IPS DF 6.9 (cell line): ENCODE results near the gene KCNAB2.

Source experiments
- DNase-seq: peaks from one replicate; pipeline ENCODE4 v3.0.0-alpha.2; 2013; ENCODE audit warnings: low read depth, low spot score
- H3K27ac ChIP-seq: one replicate; pipeline ENCODE4 v1.5.1; 2013; ENCODE audit warnings: low read length, control low read depth
- H3K27me3 ChIP-seq: 2 replicates; pipeline ENCODE4 v1.6.1; 2013; ENCODE audit warnings: mild to moderate bottlenecking, low read length; ENCODE audit not compliant: control insufficient read depth, insufficient read depth
- H3K36me3 ChIP-seq: 2 replicates; pipeline ENCODE4 v1.6.1; 2013; ENCODE audit warnings: low read length; ENCODE audit not compliant: control insufficient read depth, insufficient read depth
- H3K4me1 ChIP-seq: 2 replicates; pipeline ENCODE4 v1.6.1; 2013; ENCODE audit warnings: low read length; ENCODE audit not compliant: control insufficient read depth, insufficient read depth
- H3K4me3 ChIP-seq: 2 replicates; pipeline ENCODE4 v1.5.1; 2013; ENCODE audit warnings: mild to moderate bottlenecking, low read length
- H3K9me3 ChIP-seq: 2 replicates; pipeline ENCODE4 v1.6.1; 2013; ENCODE audit warnings: low read length, inconsistent platforms; ENCODE audit not compliant: control insufficient read depth, insufficient read depth
- WGBS: extraction: QIAGEN DNeasy Blood & Tissue Kit; methylation state at CpG from one replicate; pipeline ENCODE4 v1.1.7; 2013; ENCODE audit warnings: mixed read lengths, missing lambda C conversion rate; ENCODE audit not compliant: insufficient read length, insufficient coverage; 5-methylcytosine and 5-hydroxymethylcytosine counted together

Gene KCNAB2

GRCh38 chr1:6045561-6045960, at the start of gene KCNAB2:
KCNAB2 (plus strand) TSS chr1:6045888; CDS start chr1:6051537, 5,649 bp downstream.
- no CpG with 5 or more reads among the region's 15 CpGs for WGBS
- no peak within 1 kb of the TSS for H3K4me3 ChIP-seq
- no peak within 1 kb of the TSS for H3K27ac ChIP-seq
- DNase-seq: no peak
- H3K36me3 ChIP-seq: no peaks in the 10 kb centered on the region
- no peaks in the 10 kb centered on the region; the same call in 1 of the 2 replicates for H3K4me1 ChIP-seq
- no peaks in the 10 kb centered on the region for H3K9me3 ChIP-seq
- H3K27me3 ChIP-seq: no peaks in the 10 kb centered on the region

GRCh38 chr1:5996641-5997270, 48.9 kb upstream of the KCNAB2 start:
- Histone ChIP-seq H3K27ac (no peak overlapping the region), H3K27me3 (peaks cover 2% of the 10 kb centered on the region), H3K36me3 (no peaks in the 10 kb centered on the region; the same call in 1 of the 2 replicates), H3K4me3 (no peak overlapping the region), H3K9me3 (no peaks in the 10 kb centered on the region), H3K4me1 (no peaks in the 10 kb centered on the region)
- no peak for DNase-seq
- WGBS: no CpG with 5 or more reads among the region's 16 CpGs

- DNase-seq: no peak
- no CpG with 5 or more reads among the region's 5 CpGs for WGBS
- H3K4me1 ChIP-seq: no peaks in the 10 kb centered on the region
- no peaks in the 10 kb centered on the region for H3K9me3 ChIP-seq
- peaks cover 2% of the 10 kb centered on the region for H3K27me3 ChIP-seq
- H3K27ac ChIP-seq: no peak overlapping the region
- no peaks in the 10 kb centered on the region; the same call in 1 of the 2 replicates for H3K36me3 ChIP-seq
- H3K4me3 ChIP-seq: no peak overlapping the region
Observed at GRCh38 chr1:5997316-5997715, 48.4 kb upstream of the KCNAB2 start.

GRCh38 chr1:5998051-5998905, 47.4 kb upstream of the KCNAB2 start:
- H3K4me3 ChIP-seq: no peak overlapping the region
- H3K27ac ChIP-seq: no peak overlapping the region
- peaks cover 1% of the 10 kb centered on the region; the same call in 1 of the 2 replicates for H3K4me1 ChIP-seq
- WGBS: no CpG with 5 or more reads among the region's 12 CpGs
- H3K36me3 ChIP-seq: no peaks in the 10 kb centered on the region; the same call in 1 of the 2 replicates
- no peak for DNase-seq
- peaks cover 2% of the 10 kb centered on the region for H3K27me3 ChIP-seq
- H3K9me3 ChIP-seq: no peaks in the 10 kb centered on the region

- no CpG with 5 or more reads among the region's 19 CpGs for WGBS
- DNase-seq: no peak
- Histone ChIP-seq H3K4me1 (peaks cover 1% of the 10 kb centered on the region; the same call in 1 of the 2 replicates), H3K36me3 (no peaks in the 10 kb centered on the region; the same call in 1 of the 2 replicates), H3K27ac (no peak overlapping the region), H3K4me3 (no peak overlapping the region), H3K9me3 (no peaks in the 10 kb centered on the region), H3K27me3 (peaks cover 2% of the 10 kb centered on the region)
Observed at GRCh38 chr1:5998906-5999301, 46.8 kb upstream of the KCNAB2 start.

GRCh38 chr1:5999711-6000443, 45.8 kb upstream of the KCNAB2 start:
- peaks cover 1% of the 10 kb centered on the region; the same call in 1 of the 2 replicates for H3K4me1 ChIP-seq
- H3K27me3 ChIP-seq: peaks cover 2% of the 10 kb centered on the region
- no peak overlapping the region for H3K27ac ChIP-seq
- no peaks in the 10 kb centered on the region; the same call in 1 of the 2 replicates for H3K36me3 ChIP-seq
- no peaks in the 10 kb centered on the region for H3K9me3 ChIP-seq
- WGBS: no CpG with 5 or more reads among the region's 28 CpGs
- no peak overlapping the region for H3K4me3 ChIP-seq
- no peak for DNase-seq

GRCh38 chr1:6000444-6001288, 45.0 kb upstream of the KCNAB2 start:
- H3K36me3 ChIP-seq: no peaks in the 10 kb centered on the region; the same call in 1 of the 2 replicates
- H3K4me3 ChIP-seq: no peak overlapping the region
- H3K27me3 ChIP-seq: no peaks in the 10 kb centered on the region
- peaks cover 1% of the 10 kb centered on the region; the same call in 1 of the 2 replicates for H3K4me1 ChIP-seq
- no peak overlapping the region for H3K27ac ChIP-seq
- no peak for DNase-seq
- no peaks in the 10 kb centered on the region for H3K9me3 ChIP-seq
- no CpG with 5 or more reads among the region's 17 CpGs for WGBS

GRCh38 chr1:6001992-6002576, 43.6 kb upstream of the KCNAB2 start:
- no peak overlapping the region for H3K4me3 ChIP-seq
- H3K27ac ChIP-seq: no peak overlapping the region
- no peak for DNase-seq
- no peaks in the 10 kb centered on the region for H3K27me3 ChIP-seq
- WGBS: no CpG with 5 or more reads among the region's 13 CpGs
- H3K36me3 ChIP-seq: no peaks in the 10 kb centered on the region
- no peaks in the 10 kb centered on the region for H3K9me3 ChIP-seq
- peaks cover 1% of the 10 kb centered on the region; the same call in 1 of the 2 replicates for H3K4me1 ChIP-seq

GRCh38 chr1:6002714-6003501, 42.8 kb upstream of the KCNAB2 start:
- H3K36me3 ChIP-seq: no peaks in the 10 kb centered on the region
- DNase-seq: no peak
- H3K27me3 ChIP-seq: no peaks in the 10 kb centered on the region
- H3K4me3 ChIP-seq: no peak overlapping the region
- H3K4me1 ChIP-seq: peaks cover 1% of the 10 kb centered on the region; the same call in 1 of the 2 replicates
- WGBS: no CpG with 5 or more reads among the region's 33 CpGs
- no peak overlapping the region for H3K27ac ChIP-seq
- H3K9me3 ChIP-seq: no peaks in the 10 kb centered on the region
